Measurements from ENCODE around the gene IL24. TPM values are rescaled to one million over a fixed set of nuclear protein-coding genes. Genes with fewer than 3 reads are reported as not detected.

IL24 gene
- total and polyA plus RNA-seq, 2 donors (not counting 1 experiment from before 2014, with no cell fraction given): not detected

DNA sequence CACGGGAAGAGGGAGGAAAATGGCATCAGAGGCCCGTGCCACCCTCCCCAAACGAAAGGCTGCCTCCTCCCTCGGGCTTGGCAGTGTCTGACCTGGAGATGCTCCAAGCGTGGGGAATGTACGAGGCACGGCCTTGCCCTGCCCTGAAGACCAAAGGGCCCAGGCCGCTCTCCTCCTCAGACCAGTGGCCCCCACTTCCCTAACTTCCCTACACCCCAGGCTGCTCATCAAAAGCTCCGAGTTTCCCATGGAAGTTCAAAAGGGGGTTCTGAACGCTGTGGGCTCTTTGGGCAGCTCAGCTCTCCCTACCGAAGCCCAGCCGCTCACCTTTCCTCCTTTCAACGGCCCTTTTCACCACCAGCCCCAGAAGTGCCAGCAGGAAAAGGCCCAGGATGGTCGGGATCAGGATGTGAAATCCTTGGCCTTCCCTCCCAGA is 12.7 kb downstream of the IL24 start:
- CTCF ChIA-PET: interaction anchor here (0.7 to 11.6 kb wide), 22 partner anchors 9 to 351 kb away, joined by 3 to 208 read pairs (median 5); partner anchors contain the start of gene FCMR
- H3K4me2 ChIP-seq (replicated peaks; ENCODE audit: low read depth, low read length, poor library complexity, severe bottlenecking): peak overlapping the region; percentile 78

More for the DNA sequence above, 12.7 kb downstream of the IL24 start:
- H3K27ac ChIP-seq (ENCODE audit: low read length in 2 of 2): peak overlapping the region; percentile 48 to 82
- no peak overlapping the region for H2AFZ ChIP-seq (ENCODE audit: insufficient read depth, low read depth, low read length, poor library complexity, severe bottlenecking)
- peaks cover 68% of the 10 kb centered on the region for H3K79me2 ChIP-seq (ENCODE audit: control insufficient read depth, insufficient read depth, low read length)
- WGBS (ENCODE audit: insufficient coverage): 43% methylated on average over 10 of the region's 14 CpGs
- ATAC-seq (ENCODE audit: low read depth): no peak
- Mint-ChIP-seq H3K27me3 (no peaks in the 10 kb centered on the region), H3K4me3 (peak overlapping the region; percentile 53), H3K4me1 (peaks cover 94% of the 10 kb centered on the region), H3K9me3 (ENCODE audit: insufficient read depth) (no peaks in the 10 kb centered on the region), H3K27ac (peak overlapping the region; percentile 75)
- intact Hi-C loops (cut with micrococcal nuclease): loop anchor here (10.0 kb wide), 1 partner anchor 435 kb away; the partner anchor contains the start of gene IKBKE
- TF ChIP-seq, protein P1, sequence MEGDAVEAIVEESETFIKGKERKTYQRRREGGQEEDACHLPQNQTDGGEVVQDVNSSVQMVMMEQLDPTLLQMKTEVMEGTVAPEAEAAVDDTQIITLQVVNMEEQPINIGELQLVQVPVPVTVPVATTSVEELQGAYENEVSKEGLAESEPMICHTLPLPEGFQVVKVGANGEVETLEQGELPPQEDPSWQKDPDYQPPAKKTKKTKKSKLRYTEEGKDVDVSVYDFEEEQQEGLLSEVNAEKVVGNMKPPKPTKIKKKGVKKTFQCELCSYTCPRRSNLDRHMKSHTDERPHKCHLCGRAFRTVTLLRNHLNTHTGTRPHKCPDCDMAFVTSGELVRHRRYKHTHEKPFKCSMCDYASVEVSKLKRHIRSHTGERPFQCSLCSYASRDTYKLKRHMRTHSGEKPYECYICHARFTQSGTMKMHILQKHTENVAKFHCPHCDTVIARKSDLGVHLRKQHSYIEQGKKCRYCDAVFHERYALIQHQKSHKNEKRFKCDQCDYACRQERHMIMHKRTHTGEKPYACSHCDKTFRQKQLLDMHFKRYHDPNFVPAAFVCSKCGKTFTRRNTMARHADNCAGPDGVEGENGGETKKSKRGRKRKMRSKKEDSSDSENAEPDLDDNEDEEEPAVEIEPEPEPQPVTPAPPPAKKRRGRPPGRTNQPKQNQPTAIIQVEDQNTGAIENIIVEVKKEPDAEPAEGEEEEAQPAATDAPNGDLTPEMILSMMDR (IDR thresholded peaks at IDR 0.05): no peak
- no peaks in the 10 kb centered on the region for H3K27me3 ChIP-seq (replicated peaks in 1 of 4; ENCODE audit: control extremely low read depth in 1 of 4, control insufficient read depth in 3 of 4, insufficient read depth in 4 of 4, low read length in 3 of 4)
- POLR2A ChIA-PET: interaction anchor here (1.5 to 3.0 kb wide), 6 partner anchors 9 to 101 kb away, joined by 3 to 12 read pairs (median 6); partner anchors contain the start of gene FCMR
- H3K4me3 ChIP-seq (ENCODE audit: control extremely low read depth in 1 of 5, extremely low read depth in 1 of 5, insufficient read depth in 1 of 5, low read depth in 2 of 5, low read length in 4 of 5): peak overlapping the region in 4 of 5 experiments; percentile 7 to 42 (median 32)
- H3K9me3 ChIP-seq (ENCODE audit: control extremely low read depth in 1 of 3, control insufficient read depth in 2 of 3, insufficient read depth in 1 of 3, low read length in 2 of 3): no peaks in the 10 kb centered on the region
- DNase-seq: no peak
- peaks cover 94 to 99% of the 10 kb centered on the region in 2 donors for H3K4me1 ChIP-seq (ENCODE audit: control insufficient read depth in 2 of 2, insufficient read depth in 2 of 2, low read length in 2 of 2)
- peaks cover 13 to 92% of the 10 kb centered on the region in 2 experiments for H3K36me3 ChIP-seq (replicated peaks in 1 of 2; ENCODE audit: control extremely low read depth in 1 of 2, control insufficient read depth in 1 of 2, extremely low read depth in 1 of 2, insufficient read depth in 2 of 2, low read length in 1 of 2)
- H3K9ac ChIP-seq (ENCODE audit: low read length): peak overlapping the region; percentile 41
- H4K20me1 ChIP-seq (ENCODE audit: control insufficient read depth, insufficient read depth, low read length, poor library complexity, severe bottlenecking): peaks cover 97% of the 10 kb centered on the region
